Choroid plexus epithelial cell (primary cell): Measurements from ENCODE around the gene ASGR1.

Experiments
- DNase-seq: peaks from one replicate; pipeline ENCODE4 v3.0.0-alpha.2; 2010; ENCODE audit warnings: low read depth
- H3K4me3 ChIP-seq: 2 replicates; pipeline ENCODE4 v1.5.1; 2011; ENCODE audit warnings: low read depth, mild to moderate bottlenecking, control low read depth, low read length, moderate library complexity
- TF ChIP-seq, protein P1 (sequence below): conservative IDR thresholded peaks from 2 replicates; pipeline ENCODE4 v1.5.1; 2011; ENCODE audit warnings: low read depth, mild to moderate bottlenecking, control low read depth, inconsistent platforms, low read length, moderate library complexity

Gene ASGR1

DNA sequence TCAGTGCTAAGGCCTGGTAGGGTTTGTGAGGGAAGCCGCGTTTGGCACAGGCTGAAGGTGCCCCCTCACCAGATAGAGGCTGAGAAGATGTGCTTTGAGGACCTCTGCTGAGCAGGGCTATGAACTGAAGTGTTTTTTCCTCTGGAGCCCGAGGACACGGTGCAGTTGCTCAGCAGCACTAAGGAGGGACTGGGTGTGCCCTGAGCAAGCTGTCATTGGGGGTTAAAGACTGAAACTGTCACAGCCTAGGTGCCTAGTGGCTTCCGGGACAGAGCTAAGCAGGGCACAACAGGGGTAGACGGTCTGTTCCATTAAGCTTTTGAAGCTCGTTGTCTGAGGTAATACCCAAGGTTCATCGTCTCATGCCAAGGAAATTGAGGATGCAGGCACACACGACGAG, 39.8 kb downstream of the ASGR1 start:
- TF ChIP-seq, protein P1, sequence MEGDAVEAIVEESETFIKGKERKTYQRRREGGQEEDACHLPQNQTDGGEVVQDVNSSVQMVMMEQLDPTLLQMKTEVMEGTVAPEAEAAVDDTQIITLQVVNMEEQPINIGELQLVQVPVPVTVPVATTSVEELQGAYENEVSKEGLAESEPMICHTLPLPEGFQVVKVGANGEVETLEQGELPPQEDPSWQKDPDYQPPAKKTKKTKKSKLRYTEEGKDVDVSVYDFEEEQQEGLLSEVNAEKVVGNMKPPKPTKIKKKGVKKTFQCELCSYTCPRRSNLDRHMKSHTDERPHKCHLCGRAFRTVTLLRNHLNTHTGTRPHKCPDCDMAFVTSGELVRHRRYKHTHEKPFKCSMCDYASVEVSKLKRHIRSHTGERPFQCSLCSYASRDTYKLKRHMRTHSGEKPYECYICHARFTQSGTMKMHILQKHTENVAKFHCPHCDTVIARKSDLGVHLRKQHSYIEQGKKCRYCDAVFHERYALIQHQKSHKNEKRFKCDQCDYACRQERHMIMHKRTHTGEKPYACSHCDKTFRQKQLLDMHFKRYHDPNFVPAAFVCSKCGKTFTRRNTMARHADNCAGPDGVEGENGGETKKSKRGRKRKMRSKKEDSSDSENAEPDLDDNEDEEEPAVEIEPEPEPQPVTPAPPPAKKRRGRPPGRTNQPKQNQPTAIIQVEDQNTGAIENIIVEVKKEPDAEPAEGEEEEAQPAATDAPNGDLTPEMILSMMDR, result no peak
- H3K4me3 ChIP-seq, result no peak overlapping the region
- no peak for DNase-seq

DNA sequence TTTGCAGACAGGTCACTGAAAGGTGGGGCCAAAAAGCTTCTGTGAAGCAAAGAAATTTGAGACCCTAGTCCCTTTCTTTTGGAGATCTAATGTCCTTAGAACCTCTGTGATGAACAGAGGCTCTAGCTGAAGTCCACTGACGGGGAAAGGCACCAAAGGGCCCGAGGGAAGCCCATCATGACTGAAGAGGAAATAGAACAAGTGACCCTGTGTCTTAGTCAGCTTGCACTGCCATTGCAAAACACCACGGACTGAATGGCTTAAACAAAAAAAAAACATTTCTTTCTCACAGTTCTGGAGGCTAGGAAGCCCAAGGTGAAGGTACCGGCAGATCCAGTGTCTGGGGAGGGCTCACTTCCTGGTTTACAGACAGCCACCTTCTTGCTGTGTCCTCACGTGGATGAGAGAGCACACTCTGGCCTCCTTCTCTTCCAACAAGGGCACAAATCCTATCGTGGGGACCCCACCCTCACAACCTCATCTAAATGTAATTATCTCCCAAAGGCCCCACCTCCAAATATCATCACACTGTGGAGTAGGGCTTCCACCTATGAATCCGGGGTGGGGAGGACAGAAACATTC, 40.3 kb downstream of the ASGR1 start:
- TF ChIP-seq, protein P1, result no peak
- DNase-seq, result peak; percentile 11

GRCh38 chr17:7137171-7137943, 41.8 kb downstream of the ASGR1 start:
- DNase-seq, result peak; percentile 53
- TF ChIP-seq, protein P1, result peak; percentile 8

More for the DNA sequence above, 40.3 kb downstream of the ASGR1 start:
- no peak overlapping the region for H3K4me3 ChIP-seq

DNA sequence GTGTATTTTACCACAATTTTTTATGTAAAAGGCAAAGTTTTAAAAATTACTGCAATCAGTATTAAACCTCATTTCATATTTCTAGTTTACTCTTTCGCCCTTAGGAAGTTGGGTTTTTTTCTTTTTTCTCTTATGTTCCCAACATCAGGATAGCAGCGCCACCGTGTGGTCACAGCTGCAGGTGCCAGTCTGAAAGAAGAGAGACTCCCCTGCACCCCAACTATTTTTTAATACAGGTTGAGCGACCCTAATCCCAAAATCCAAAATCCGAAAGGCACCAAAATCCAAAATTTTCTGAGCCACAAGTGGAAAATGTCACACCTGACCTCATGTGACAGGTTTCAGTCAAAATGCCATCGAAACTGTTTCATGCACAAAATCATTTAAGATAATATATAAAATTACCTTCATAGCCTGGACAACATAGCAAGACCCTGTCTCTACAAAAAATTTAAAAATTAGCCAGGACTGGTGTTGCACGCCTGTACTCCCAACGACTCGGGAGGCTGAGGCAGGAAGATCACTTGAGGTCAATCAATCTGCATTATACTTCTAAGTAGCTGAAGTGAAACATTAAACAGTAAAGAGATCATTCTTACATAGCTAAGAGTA, 42.8 kb downstream of the ASGR1 start:
- TF ChIP-seq, protein P1, result peak; percentile 94
- peak; percentile 82 for DNase-seq
- H3K4me3 ChIP-seq, result no peak overlapping the region

More at GRCh38 chr17:7137171-7137943, 41.8 kb downstream of the ASGR1 start:
- H3K4me3 ChIP-seq, result no peak overlapping the region

GRCh38 chr17:7133916-7134315, 45.3 kb downstream of the ASGR1 start:
- DNase-seq, result no peak
- no peak overlapping the region for H3K4me3 ChIP-seq
- TF ChIP-seq, protein P1, result no peak

- TF ChIP-seq, protein P1, result peak; percentile 37
- DNase-seq, result no peak
- no peak overlapping the region for H3K4me3 ChIP-seq
Measured at GRCh38 chr17:7133424-7133823, 45.7 kb downstream of the ASGR1 start.
